HG03103 (cell line): ENCODE measurements around the gene ZNF318.
"Not testable (repeated sequence)": the region's sequence is repeated elsewhere in the genome, so short reads cannot be mapped to it uniquely, and the experiment has no call there.

Source experiments
- ATAC-seq: cut with Tn5 transposase; IDR thresholded peaks from one replicate; pipeline ENCODE4 v1.9.1; 2021; ENCODE audit warnings: low read depth; ENCODE audit not compliant: unreplicated experiment

ZNF318 gene

GRCh38 chr6:43369174-43370002 is at the start of gene ZNF318:
Gene ZNF318 (minus strand): TSS chr6:43369647. CDS start chr6:43369365, 282 bp downstream.
- peak; percentile 77 for ATAC-seq

GRCh38 chr6:43416935-43417334 is 47.5 kb upstream of the ZNF318 start:
- no peak for ATAC-seq

GRCh38 chr6:43415275-43415674 is 45.8 kb upstream of the ZNF318 start:
- ATAC-seq = not testable (repeated sequence)

GRCh38 chr6:43413002-43413401 is 43.6 kb upstream of the ZNF318 start:
- no peak for ATAC-seq

- no peak for ATAC-seq
These were observed 43.1 kb upstream of the ZNF318 start for GRCh38 chr6:43412541-43412940.

DNA sequence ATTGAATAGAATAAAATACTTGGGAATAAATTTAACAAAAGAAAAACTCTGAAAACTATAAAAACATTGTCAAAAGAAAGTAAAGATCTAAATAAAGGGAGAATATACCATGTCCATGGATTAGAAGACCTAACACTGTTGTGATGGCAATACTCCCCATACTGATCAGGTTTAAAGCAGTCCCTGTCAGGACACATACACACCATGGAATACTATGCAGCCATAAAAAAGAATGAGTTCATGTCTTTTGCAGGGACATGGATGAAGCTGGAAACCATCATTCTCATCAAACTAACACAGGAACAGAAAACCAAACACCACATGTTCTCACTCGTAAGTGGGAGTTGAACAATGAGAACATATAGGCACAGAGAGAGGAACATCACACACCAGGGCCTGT is 41.3 kb upstream of the ZNF318 start:
- ATAC-seq = not testable (repeated sequence)

GRCh38 chr6:43408259-43408658 is 38.8 kb upstream of the ZNF318 start:
- ATAC-seq = no peak

- no peak for ATAC-seq
These were observed 37.8 kb upstream of the ZNF318 start for GRCh38 chr6:43407296-43407695.

GRCh38 chr6:43405354-43405753 is 35.9 kb upstream of the ZNF318 start:
- ATAC-seq = no peak

- no peak for ATAC-seq
These were observed 33.4 kb upstream of the ZNF318 start for GRCh38 chr6:43402820-43403219.

DNA sequence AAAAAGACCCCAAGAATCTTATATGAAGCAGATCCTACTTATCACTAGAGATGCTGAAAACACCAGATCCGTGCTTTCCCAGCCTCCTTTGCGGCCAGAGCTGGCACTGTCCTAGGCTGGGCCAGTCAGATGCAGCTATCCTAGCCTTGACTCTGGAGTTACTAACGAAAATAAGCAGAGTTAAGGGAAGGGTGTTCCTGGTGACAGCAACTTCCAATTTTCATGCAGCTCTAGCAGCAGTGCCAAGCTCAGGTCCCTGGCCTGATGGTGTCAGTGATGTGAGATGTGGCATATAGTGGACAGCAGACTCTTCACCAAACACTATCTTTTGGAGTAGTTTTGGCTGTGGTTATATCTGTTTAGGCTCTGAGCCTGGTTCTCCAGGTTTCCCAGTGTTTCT is 32.3 kb upstream of the ZNF318 start:
- no peak for ATAC-seq

- no peak for ATAC-seq
These were observed 30.6 kb upstream of the ZNF318 start for GRCh38 chr6:43399932-43400487.

GRCh38 chr6:43396408-43397149 is 27.1 kb upstream of the ZNF318 start:
- no peak for ATAC-seq

- no peak for ATAC-seq
These were observed 26.3 kb upstream of the ZNF318 start for GRCh38 chr6:43395776-43396175.

DNA sequence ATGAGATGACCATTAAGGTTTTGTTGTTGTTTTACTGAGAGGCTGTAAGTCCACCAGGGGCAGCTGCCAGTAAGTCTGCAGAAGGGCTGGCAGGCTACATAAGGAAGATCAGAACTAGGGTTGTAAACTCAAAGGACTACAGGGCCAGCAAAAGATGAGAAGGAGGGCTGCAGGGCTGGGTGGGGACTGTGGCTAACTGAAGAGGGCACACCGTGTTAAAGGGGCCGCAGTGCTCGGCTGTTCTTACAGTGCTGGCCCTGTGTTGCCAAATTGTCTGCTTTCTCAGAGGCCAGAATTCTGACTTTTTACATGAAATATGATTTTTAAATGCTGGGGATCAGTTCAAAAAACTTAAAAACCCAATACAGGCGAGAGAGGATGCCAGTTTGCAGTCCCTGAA is 25.5 kb upstream of the ZNF318 start:
- ATAC-seq = no peak

- ATAC-seq = no peak
These were observed 24.2 kb upstream of the ZNF318 start for GRCh38 chr6:43393602-43394001.

- not testable (repeated sequence) for ATAC-seq
These were observed 23.7 kb upstream of the ZNF318 start for GRCh38 chr6:43393133-43393532.

DNA sequence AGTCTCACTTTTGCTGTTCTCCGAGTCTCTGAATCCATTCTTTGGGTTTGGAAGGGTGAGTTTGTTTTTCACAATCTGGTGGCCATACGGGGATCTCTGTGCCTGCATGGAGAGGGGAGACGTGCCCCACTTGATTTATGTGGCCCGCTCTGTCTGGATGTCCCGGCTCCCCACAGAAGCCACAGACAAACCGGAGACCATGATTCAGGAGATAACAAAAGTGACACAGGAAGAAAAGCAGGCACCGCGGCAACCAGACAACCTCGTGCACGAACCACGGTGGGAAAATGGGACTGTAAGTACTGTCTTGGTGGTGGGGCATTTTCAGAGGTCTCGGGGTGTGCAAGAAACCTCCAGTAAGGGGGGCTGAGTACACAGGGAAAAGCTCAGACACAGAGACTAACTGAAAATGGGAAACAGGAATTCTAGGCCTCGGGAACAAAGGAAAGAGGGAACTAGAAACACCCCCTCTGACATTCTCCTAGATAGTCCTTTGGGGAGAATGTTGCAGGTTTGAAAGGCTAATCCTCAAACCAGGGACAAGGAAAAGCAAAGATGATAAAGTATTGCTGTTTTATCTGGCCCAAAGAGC is 22.1 kb upstream of the ZNF318 start:
- no peak for ATAC-seq

DNA sequence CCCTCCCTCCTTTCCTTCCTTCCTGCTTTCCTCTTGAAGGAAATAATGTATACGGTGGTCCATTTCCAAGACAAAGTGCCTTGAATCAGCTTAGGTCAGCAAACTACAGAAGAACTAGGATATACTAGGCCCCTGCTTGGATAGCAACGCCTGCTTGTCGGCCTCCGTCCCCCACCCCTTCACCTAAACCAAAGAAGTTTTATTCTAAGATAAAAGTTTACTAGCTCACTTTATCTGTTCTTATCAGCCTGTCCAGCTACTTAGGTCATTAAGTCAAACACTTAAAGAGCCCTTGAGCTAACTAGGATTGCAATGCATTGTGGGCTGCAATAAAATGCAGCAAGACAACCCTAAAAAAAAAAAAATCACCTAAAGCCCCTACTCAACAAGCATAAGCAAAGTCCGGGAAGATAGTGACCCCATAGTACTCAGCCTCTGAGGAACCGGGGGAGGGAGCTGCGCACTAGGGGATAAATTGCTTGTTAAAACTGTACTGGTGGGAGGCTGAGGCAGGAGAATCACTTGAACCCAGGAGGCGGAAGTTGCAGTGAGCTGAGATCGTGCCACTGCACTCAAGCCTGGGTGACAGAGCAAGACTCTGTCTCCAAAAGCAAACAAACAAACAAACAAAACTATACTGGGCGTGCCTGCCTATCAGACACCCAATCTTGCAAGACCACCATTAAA is 21.4 kb upstream of the ZNF318 start:
- ATAC-seq = not testable (repeated sequence)

- no peak for ATAC-seq
These were observed 20.4 kb upstream of the ZNF318 start for GRCh38 chr6:43389730-43390295.
